ENCODE measurements around the gene MBIP. TPM values are rescaled to one million over a fixed set of nuclear protein-coding genes. Genes with fewer than 3 reads are reported as not detected.

Gene MBIP
- total and polyA plus RNA-seq, 2 experiments from 2014 or later, result 24.4 to 49.7 TPM

DNA sequence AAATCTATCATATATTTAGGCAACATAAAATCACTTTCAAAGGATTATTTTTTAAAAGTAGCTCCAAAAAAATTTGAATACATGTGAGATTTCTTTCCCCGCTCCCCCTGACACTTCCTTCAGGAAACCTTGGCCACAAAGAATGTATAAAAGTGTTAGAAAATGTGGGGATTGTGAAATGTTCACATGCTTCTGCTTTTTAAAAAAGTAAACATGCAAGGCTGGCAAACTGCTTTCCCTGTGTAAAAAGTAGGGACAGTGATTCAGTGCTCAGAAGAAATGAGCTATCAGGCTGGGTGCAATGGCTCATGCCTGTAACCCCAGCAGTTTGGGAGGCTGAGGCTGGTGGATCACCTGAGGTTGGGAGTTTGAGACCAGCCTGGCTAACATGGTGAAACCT, 26.6 kb downstream of the MBIP start:
- Histone ChIP-seq H3K4me3 (no peak overlapping the region), H3K36me3 (ENCODE audit: insufficient read depth) (peaks cover 10% of the 10 kb centered on the region; the same call in 1 of the 2 replicates), H4K20me1 (replicated peaks; ENCODE audit: insufficient read depth) (no peaks in the 10 kb centered on the region), H3K27me3 (ENCODE audit: insufficient read depth) (no peaks in the 10 kb centered on the region), H3K79me2 (replicated peaks; ENCODE audit: insufficient read depth) (no peaks in the 10 kb centered on the region), H3K9me2 (ENCODE audit: insufficient read depth) (0 out of 2 replicates have a peak, but pooled peaks cover 3% of the 10 kb centered on the region), H3F3A (replicated peaks; ENCODE audit: low read depth) (no peaks in the 10 kb centered on the region), H3K4me2 (no peak overlapping the region), H3K4me1 (ENCODE audit: insufficient read depth) (peaks cover 18% of the 10 kb centered on the region), H2AFZ (no peak overlapping the region), H3K27ac (ENCODE audit: low read depth) (no peak overlapping the region)
- DNase-seq (ENCODE audit: low spot score) (no peak), ATAC-seq (no peak)
- Mint-ChIP-seq H3K27me3 (ENCODE audit: insufficient read depth, low read depth, poor library complexity) (no peaks in the 10 kb centered on the region), H3K4me1 (peaks cover 27% of the 10 kb centered on the region), H3K4me3 (no peak overlapping the region), H3K27ac (no peak overlapping the region), H3K36me3 (ENCODE audit: low read depth) (peaks cover 31% of the 10 kb centered on the region), H3K9me3 (no peaks in the 10 kb centered on the region)
- TF ChIP-seq POLR2AphosphoS5 (IDR thresholded peaks at IDR 0.05; ENCODE audit: low read depth), result no peak
- no peak for TF ChIP-seq STAT1 (IDR thresholded peaks at IDR 0.05; ENCODE audit: unreplicated experiment)
- TF ChIP-seq, protein P1, sequence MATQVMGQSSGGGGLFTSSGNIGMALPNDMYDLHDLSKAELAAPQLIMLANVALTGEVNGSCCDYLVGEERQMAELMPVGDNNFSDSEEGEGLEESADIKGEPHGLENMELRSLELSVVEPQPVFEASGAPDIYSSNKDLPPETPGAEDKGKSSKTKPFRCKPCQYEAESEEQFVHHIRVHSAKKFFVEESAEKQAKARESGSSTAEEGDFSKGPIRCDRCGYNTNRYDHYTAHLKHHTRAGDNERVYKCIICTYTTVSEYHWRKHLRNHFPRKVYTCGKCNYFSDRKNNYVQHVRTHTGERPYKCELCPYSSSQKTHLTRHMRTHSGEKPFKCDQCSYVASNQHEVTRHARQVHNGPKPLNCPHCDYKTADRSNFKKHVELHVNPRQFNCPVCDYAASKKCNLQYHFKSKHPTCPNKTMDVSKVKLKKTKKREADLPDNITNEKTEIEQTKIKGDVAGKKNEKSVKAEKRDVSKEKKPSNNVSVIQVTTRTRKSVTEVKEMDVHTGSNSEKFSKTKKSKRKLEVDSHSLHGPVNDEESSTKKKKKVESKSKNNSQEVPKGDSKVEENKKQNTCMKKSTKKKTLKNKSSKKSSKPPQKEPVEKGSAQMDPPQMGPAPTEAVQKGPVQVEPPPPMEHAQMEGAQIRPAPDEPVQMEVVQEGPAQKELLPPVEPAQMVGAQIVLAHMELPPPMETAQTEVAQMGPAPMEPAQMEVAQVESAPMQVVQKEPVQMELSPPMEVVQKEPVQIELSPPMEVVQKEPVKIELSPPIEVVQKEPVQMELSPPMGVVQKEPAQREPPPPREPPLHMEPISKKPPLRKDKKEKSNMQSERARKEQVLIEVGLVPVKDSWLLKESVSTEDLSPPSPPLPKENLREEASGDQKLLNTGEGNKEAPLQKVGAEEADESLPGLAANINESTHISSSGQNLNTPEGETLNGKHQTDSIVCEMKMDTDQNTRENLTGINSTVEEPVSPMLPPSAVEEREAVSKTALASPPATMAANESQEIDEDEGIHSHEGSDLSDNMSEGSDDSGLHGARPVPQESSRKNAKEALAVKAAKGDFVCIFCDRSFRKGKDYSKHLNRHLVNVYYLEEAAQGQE (IDR thresholded peaks at IDR 0.05; ENCODE audit: unreplicated experiment), result no peak

DNA sequence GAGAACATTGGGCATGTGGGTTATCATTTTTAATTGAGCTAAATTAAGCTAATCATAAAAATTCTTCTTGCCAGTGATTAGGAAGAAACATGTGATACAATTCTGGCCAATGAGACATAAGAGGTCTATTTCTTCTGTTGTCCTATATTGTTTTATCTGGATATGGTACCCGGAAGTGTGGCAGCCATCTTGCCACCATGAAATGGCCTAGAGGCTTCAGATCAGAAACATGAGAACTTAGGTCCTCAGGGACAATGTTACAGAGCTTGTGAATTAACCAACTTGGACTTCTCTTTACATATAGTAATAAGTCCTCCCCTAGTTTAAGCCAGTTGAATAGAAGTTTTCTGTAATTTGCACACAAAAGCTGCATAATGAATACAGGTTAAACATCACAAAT, 30.5 kb downstream of the MBIP start:
- H3K4me2 ChIP-seq, result no peak overlapping the region
- peaks cover 9% of the 10 kb centered on the region for H3K4me1 ChIP-seq (ENCODE audit: insufficient read depth)
- no peaks in the 10 kb centered on the region for H3K36me3 ChIP-seq (ENCODE audit: insufficient read depth)
- H3K27ac Mint-ChIP-seq, result no peak overlapping the region
- peaks cover 11% of the 10 kb centered on the region for H3K4me1 Mint-ChIP-seq
- no peak overlapping the region for H3K4me3 Mint-ChIP-seq
- H3K79me2 ChIP-seq (replicated peaks; ENCODE audit: insufficient read depth), result no peaks in the 10 kb centered on the region
- no peak overlapping the region for H3K27ac ChIP-seq (ENCODE audit: low read depth)
- no peaks in the 10 kb centered on the region for H3K27me3 Mint-ChIP-seq (ENCODE audit: insufficient read depth, low read depth, poor library complexity)
- ATAC-seq (no peak), DNase-seq (ENCODE audit: low spot score) (no peak)
- H3K36me3 Mint-ChIP-seq (ENCODE audit: low read depth), result no peaks in the 10 kb centered on the region
- H3F3A ChIP-seq (replicated peaks; ENCODE audit: low read depth), result no peaks in the 10 kb centered on the region
- no peaks in the 10 kb centered on the region for H3K9me3 Mint-ChIP-seq
- H4K20me1 ChIP-seq (replicated peaks; ENCODE audit: insufficient read depth), result no peaks in the 10 kb centered on the region
- no peaks in the 10 kb centered on the region for H3K27me3 ChIP-seq (ENCODE audit: insufficient read depth)
- no peaks in the 10 kb centered on the region for H3K9me2 ChIP-seq (ENCODE audit: insufficient read depth)
- no peak overlapping the region for H3K4me3 ChIP-seq
- H2AFZ ChIP-seq, result no peak overlapping the region
- TF ChIP-seq, protein P2, sequence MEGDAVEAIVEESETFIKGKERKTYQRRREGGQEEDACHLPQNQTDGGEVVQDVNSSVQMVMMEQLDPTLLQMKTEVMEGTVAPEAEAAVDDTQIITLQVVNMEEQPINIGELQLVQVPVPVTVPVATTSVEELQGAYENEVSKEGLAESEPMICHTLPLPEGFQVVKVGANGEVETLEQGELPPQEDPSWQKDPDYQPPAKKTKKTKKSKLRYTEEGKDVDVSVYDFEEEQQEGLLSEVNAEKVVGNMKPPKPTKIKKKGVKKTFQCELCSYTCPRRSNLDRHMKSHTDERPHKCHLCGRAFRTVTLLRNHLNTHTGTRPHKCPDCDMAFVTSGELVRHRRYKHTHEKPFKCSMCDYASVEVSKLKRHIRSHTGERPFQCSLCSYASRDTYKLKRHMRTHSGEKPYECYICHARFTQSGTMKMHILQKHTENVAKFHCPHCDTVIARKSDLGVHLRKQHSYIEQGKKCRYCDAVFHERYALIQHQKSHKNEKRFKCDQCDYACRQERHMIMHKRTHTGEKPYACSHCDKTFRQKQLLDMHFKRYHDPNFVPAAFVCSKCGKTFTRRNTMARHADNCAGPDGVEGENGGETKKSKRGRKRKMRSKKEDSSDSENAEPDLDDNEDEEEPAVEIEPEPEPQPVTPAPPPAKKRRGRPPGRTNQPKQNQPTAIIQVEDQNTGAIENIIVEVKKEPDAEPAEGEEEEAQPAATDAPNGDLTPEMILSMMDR (conservative IDR thresholded peaks at IDR 0.05; ENCODE audit: low read depth in 2 of 2), result no peak
- TF ChIP-seq EZH2 (IDR thresholded peaks at IDR 0.05; ENCODE audit: low read depth, unreplicated experiment) (no peak), NANOG (IDR thresholded peaks at IDR 0.05; ENCODE audit: borderline replicate concordance) (no peak), ZNF331 (CRISPR knock-in tag; IDR thresholded peaks at IDR 0.05; ENCODE audit: low read depth) (no peak)
- TF ChIP-seq, protein P1 (IDR thresholded peaks at IDR 0.05; ENCODE audit: unreplicated experiment), result no peak
